ENCODE results near the gene C19orf12.

Gene C19orf12

DNA sequence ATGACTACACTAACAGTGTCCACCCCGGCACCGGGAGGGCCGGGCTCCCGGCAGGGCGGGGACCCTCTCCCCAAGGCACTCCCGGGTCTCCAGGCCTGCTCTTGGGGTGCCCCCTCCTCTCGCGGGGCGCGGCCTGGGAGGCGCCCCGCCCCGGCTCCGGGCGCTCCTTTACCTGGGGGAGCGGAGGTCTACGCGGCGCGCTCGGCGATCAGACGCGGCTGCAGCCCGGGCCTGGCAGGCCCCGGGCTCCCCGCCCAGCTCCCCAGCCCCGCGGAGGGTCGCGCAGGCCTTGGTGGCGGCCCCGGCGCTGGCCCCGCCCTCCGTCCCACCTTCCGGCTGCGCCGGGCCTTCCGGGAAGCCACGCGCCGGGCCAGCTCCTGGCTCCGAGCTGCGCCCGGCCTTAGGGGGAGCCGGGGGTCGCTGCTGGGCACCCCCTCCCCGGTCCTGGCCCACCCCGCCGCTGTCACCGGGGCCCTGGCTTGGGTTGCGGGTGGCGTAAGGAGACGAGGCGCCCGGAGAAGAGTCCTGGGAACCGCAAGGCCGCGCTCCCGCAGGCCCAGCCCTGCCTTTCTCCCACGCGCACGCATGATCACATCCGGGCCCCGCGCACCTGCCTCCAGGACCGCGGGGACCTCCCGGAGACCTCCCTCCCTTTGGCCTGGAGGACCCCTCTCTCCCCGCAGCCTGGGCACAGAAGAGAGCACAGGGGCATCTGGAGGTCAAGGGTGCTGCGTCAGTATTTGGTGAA lies at the start of gene C19orf12:
Gene C19orf12, minus strand, starts transcription at position 309 of the 748 bp plus-strand sequence. CDS start 6,848 bp downstream, outside the sequence.
- peak; percentile 67 for DNase-seq

DNA sequence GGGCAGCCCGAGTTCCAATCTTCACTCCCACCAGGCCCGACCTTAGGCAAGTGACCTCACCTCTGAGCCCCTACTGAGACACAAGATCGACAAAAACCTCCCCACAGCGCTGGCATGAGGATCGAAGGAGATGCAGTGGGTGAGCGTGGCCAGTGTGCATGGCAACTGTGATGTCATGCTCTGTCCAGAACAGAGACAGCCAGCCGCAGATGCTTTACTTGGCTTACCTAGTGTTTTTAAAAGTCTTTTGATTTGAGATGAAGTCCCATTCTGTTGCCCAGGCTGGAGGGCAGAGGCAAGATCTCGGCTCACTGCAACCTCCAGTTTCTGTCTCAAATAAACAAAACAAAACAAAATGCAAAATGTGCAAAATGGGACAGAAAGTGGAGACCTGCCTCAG lies 49.3 kb upstream of the C19orf12 start:
- DNase-seq: no peak

DNA sequence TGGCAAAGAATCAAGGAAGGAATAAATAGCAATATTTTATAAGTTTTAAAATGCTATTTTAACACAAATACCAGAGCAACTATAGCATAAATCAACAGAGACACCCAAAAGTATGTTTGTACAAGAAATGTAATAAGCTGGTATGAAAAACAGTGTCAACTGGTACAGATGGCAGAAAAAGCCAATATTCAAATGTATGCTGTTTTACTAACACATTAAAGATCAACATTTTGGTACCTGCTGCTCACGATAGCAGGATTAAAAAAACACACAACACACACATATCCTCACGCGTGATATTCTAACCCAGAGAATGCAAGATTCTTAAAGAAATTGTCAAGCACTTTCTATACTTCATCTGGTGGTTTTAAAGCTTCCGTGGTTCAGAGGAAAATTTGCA lies 48.1 kb upstream of the C19orf12 start:
- DNase-seq: no peak

DNA sequence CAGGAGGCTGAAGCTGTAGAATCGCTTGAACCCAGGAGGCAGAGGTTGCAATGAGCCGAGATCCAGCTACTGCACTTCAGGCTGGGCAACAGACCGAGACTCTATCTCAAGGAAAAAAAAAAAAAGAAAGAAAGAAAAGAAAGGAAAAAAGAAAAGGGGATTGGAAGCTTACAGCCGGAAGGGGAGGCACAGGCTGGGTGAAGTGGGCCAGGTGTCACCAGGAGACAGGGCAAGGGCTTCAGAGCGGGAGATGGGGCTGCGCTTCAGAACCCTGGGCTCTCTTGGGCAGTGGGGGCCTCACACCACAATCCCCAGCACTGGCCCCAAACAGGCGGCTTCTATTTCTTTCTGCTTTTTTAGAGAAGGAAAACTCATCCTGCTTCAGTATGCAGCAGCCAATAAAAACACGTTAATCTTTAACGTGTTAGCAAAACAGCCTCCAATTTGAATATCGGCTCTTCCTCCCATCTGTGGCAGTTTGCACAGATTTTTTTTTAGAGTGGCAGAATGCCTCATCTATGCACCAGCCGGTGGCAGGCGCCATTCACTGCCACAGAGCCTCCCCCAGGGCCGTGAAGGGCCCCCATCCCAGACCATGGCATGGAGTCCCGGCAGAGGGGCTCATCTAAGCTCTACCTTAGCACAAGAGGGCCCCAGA lies 46.6 kb upstream of the C19orf12 start:
- no peak for DNase-seq

DNA sequence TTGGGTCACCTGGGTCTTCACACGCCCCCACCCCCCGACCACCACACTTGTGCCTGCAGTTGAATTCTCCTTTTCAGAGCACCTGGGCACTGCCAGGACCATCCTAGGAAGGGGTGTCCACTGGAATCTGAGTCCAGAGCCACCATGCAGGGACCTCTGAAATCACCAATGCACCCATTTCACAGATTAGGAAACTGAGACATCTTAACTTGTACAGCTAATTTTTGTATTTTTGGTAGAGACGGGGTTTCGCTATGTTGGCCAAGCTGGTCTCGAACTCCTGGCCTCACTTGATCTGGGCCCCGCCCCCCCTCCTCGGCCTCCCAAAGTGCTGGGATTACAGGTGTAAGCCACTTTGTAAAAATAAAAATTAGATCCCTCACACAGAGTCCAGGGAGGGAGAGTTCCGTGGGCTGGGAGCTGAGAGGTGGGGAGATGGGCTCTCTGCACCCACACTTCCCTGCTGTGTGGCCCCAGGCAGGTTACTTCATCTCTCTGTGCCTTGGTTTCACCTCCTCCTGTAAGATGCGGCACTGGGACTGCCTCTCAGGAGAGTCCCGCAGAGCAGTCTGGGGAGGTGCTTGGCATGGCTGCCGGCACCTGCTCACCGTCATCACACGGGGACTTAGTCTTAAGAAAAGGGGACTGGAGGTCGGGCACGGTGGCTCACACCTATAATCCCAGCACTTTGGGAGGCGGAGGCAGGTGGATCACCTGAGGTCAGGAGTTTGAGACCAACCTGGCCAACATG lies 45.9 kb upstream of the C19orf12 start:
- DNase-seq: no peak

DNA sequence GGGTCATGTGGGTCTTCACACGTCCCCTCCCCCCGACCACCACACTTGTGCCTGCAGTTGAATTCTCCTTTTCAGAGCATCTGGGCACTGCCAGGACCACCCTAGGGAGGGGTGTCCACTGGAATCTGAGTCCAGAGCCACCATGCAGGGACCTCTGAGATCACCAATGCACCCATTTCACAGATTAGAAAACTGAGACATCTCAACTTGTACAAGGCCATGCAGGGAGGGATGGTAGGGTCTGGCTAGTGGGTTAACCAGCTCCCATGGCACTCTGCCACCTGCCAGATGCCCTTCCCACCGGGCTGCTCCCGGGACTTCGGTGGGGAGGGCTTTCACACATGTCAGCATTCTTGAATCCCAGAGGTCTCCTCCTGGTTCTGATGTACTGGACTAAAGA lies 44.3 kb upstream of the C19orf12 start:
- DNase-seq: no peak

DNA sequence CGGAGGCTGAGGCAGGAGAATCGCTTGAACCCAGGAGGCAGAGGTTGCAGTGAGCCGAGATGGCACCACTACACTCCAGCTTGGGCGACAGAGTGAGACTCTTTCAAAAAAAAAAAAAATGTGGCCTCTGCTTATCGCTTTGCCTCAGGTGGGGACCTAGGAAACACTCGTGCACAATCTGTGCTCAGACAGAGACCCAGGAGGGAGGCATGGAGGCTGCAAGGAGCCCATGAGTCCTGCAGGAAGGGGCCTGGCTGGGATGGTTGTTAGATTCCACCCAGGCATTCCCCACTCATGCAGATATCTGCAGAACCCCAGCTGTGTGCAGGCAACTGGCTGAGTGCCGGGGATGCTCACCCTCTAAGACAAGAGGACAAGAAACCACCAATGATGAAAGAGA lies 43.8 kb upstream of the C19orf12 start:
- no peak for DNase-seq

DNA sequence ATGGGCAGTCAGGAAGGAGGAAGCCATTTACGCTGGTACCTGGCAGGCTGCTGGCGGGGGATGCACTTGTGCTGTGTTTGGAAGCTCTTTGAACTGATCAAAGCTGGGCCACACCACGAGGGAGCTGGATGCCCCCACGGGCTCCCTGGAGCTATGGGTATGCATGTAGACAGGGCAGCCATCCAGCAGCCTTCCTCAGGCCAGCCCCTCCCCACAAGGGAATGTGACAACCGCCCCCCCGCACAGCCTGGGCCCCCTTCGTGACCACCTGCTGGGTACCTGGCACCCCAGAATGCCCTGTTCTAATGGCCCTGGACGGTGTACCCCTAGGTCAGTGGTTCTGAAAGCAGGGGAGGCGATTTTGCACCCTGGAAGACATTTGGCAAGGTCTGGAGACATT lies 42.5 kb upstream of the C19orf12 start:
- no peak for DNase-seq

DNA sequence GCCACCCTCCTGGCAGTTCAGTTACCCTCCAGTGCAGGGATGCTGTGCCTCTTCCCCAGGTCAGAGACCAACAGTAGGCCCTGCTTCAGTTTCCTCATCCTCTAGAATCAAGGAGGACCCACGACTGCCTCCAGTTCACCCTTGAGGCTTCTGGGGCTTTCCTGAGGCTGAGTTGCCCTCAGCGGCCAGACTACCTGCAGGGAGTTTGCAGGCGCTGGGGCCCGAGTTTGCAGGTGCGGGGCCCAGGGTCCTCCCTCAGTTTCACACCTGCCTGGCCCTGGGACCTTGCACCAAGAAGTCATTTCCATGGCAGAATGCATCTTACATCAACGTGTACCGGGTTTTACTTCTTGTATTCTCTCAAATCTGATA lies 38.9 kb upstream of the C19orf12 start:
- DNase-seq: no peak

DNA sequence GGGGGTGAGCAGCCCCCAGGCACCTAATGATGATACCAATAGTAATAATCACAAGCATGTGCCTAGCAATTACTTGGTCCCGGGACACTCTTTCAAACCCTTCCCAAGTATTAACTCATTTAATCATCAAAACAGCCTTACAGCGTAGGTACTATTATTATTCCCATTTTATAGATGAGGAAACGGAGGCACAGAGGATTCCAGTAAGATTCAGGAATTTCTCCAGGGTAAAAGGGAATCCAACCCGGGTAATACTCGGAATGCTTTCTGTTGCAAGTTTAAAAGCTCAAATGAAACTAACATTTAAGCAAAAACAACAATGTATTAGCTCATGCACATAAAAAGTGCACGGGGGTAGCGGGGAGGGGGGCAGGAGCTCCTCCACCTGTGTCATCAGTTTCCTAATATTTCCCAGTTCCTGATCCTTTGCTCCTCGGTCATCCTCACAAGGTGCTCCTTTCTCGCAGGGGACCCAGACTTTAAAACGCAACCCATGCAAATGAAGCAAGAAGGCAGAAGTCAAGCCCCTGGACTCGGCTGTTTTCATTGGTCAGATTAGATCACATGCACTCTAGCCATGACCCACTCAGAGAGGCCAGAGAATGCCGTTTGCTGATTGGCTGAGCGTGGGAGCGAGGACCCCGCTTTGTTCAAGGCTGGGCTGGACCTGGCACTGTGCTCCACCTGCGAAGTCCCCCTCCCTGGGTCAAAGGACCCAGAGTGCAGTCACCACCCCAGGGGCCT lies 38.3 kb upstream of the C19orf12 start:
- no peak for DNase-seq

DNA sequence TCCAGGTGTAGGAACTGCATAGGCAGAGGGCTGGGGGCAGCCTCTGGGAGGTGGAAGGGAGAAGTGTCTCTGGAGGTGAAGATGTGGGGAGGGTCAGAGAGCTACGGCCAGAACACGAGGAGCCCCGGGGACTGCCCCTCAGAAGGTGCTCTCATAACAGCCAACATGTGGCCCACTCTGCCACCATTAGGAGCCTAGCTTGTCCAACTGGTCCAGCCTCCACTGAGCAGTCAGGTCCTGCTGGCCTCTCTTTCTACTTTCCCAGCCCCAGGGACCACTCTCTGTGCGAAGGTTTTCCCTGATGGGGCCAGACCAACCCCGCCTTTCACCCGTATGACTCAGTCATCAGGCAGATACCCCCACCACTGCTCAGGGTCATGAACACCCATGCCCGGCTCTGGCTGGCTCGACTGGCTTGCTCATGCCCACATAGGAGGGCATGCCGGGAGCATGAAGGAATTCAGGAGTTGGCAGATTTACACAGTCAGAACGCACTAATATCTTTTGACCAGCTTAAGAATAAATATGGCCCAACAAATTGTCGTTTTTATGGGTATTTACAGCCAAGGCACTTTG lies 37.5 kb upstream of the C19orf12 start:
- no peak for DNase-seq

DNA sequence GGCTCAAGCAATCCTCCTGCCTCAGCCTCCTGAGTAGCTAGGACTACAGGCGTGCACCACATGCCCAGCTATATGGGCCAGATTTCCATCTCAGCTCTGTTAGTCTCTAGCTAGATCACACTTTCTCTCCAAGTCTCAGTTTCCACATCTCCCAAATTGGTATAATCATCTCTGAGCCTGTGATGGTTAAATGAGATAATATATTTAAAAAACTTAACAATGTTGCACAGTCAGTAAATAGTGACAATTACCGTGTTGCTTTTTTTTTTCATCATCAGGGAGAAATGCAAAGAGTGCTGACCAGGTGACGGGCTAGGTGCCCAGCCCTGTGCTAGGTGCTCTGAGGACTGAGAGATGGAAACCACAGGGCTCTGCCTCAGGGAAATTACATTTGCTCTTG lies 36.9 kb upstream of the C19orf12 start:
- no peak for DNase-seq

DNA sequence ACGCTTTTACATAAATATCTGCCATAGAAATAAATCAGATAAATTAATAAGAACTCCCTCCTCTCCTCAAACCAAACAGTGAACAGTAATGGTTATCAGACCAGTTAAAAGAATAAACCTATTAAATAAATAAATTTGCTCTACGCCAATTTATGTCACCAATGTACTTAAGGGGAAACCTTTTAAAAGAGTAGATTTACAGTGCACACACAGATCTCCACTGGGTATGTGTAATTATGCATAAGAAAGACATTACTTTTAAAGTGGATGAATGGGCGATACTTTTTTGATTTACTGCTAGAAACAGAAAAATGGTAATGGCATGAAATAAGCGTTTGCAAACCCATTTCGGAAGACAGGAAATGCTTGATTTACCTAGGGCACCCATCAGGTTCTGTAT lies 34.9 kb upstream of the C19orf12 start:
- DNase-seq: no peak

DNA sequence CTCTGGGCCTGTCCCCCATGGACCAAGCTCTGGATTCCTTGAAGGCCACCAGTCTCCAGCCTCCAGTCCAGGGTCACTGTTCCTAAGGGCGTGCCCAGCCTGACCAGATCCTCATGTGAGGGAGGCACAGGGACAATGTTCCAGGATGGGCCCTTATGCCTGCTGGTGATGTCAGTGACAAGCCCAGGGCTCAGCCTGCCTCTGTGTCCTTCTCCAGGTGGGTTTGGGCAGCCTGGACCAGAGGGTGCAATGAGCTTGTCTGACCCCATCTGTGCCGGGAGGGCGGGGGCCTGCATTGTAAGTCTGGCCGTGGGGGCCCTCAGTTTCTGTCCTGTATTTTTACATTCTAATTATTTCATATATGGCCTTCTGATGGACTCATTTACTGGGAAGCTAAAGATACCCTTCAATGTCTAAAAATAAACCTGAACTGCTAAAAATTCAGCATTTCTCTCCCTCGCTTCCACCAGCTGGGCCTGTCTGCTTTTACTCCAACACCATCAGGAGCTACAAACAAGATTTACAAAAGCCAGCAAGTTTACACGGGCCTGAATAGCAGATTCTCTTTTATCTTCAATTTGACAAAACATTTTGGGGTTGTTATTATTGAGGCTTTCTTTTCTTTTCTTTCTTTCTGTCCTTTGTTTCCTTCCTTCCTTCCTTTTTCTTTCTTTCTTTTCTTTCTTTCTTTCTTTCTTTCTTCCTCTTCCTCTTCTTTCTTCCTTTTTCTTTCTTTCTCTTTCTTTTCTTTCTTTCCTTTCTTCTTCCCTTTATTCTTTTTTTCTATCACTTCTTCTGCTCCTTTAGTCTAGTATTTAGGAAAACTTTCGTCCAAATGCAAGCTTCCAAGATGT lies 34.2 kb upstream of the C19orf12 start:
- DNase-seq: no peak

DNA sequence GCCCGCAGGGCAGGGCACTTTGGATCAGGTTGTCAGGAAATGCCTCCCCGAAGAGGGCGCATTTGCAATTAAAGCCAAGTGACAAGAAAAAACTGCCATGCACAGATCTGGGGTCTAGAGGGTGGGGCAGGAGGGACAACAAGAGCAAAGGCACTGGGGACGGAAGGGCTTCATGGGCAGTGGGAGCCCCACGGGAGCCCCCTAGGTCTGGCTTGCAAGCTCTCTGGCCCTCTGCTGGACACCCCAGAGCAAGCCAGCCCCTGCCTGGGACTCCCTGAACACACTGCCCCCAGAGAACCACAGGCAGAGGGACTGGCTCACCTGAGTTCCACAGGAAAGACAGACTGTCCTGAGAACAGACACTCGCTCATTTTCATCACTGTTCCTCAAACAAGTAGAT lies 30.2 kb upstream of the C19orf12 start:
- DNase-seq: no peak

DNA sequence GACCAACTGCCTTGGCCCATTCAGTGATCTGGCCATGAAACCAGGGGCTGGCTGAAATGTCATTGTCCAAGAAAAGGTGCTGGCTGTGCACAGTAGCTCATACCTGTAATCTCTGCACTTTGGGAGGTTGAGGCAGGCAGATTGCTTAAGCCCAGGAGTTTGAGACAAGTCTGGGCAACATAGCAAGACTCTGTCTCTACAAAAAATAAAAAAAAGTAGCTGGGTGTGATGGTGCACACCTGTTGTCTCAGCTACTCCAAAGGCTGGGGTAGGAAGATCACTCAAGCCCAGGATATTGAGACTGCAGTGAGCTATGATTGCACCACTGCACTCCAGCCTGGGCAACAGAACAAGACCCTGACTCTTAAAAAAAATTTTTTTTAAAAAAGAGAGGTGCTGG lies 28.6 kb upstream of the C19orf12 start:
- no peak for DNase-seq

DNA sequence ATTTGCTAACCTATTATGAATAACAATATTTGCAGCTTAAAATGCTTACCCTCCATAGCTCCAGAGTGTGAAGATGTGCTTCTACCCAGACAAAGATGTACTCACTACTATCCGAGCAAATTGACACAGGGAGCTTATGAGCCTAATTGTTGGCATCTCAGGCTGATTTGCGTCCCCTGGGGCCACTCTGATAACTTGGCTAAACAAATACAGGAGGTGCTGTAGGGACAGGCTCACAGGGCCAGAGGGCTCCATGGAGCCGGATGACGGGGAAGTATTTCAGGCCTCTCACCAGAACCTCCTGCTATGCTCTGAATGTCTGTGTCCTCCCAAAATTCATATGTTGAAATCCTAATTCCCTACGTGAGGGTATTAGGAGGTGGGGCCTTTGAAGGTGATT lies 26.7 kb upstream of the C19orf12 start:
- DNase-seq: no peak

DNA sequence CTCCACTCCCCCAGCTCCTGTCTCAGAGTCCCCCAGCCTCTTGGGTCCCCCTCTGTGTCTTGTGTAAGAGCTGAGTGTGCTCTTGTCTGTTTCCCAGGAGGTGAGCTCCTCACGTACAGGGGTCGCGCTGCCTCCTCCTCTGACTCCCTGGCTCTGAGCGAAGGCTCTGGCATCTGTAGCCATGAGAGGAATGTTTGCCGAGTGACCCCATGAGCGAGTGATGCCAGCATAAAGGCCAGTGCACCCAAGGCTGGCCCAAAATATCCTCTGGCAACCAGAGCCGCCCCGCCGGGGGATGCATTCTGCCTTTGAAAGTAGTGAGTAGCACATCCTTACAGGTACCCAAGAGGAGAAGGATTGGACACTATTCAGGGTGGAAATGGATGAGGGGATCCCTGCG lies 26.2 kb upstream of the C19orf12 start:
- DNase-seq: no peak

DNA sequence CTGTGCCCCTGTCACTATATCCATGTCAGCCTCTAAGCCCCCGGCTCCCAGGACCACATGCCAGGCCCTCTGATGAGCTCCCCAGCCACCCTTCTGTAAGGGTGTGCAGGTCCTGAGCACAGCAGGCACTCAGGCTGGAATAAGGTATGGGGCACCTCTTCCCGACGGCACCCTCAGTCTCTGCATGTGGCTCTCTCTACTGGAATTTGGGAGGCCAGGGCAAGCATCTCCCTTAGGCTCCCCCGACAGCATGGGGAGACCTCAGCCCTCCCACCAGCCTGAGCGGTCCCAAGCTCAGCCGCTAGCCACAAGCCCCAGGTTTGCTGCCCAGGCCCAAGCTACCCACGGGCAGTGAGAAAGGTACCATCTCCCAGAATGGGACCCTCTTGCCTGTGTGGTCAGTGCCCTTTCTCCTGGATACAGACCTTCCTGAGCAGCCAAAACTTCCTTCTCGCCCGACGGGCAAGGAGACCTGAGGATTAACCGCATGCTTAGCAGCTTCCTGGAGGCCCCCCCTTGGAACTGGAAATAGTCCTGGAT lies 22.5 kb upstream of the C19orf12 start:
- DNase-seq: no peak

DNA sequence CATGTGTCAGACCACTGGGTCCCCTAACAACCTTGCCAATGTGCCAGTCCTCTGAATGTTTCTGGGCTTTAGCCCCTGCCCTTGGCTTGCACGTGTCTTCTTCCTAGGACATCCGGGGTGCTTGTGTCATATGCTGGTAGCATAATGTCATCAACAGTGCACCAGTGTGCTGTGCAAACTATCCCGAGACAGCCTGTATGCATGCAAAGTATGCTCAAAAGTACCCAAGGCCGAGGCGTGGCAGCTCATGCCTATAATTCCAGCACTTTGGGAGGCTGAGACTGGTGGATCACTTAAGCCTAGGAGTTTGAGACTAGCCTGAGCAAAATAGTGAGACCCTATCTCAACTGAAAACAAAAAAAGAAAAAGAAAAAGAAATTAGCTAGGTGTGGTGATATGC lies 20.8 kb upstream of the C19orf12 start:
- no peak for DNase-seq

DNA sequence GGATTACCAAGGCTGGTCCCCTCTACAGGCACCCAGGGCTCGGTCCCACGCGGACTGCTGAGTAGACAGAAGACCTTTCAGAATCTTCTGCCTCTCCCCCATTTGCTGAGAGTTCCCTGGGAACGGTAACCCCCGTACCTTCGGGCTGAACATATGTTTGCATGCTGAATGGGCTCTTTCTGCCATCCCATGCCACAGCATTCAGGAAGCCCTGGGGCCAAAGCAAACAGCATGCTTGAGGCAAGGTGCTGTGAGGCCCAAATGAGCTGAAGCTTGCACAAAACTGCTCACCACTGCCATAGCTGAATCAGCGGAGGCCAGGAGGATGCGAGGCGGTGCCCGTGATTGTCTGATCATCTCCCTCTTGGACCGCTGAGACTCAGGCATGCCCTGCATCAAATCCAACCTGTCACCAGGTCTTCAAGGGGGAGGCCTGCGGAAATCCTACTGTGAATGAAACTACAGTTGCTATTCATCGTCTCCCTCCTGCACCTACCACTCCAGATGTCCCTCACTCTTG lies 16.3 kb upstream of the C19orf12 start:
- no peak for DNase-seq

DNA sequence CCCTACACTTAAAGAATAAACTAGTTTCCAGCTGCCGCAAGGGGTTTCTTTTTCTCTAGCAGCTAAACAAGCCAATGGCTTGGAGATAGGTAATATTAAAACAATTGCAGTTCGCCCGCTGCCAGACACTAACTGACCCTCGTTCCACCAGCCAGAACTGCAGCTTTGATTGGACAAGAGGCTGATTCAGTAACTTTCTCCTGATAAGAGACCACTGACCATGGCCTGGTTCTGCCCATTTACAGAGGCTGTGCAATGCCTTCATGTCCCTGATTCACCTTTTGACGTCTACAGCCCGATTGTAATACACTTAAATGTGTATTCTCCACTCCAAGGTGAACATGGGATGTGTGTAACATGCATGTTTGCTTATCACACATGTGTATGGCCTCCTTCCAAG lies 12.8 kb upstream of the C19orf12 start:
- DNase-seq: no peak

All from hematopoietic multipotent progenitor cell treated with erythropoietin and hydrocortisone succinate and interleukin-3 and kit ligand, for 6 days (in vitro differentiated cells).